GM23248 (cell line): ENCODE data around the gene CYP51A1.

Experiments
- EZH2 ChIP-seq: fragments of 200-600 bp; sonication (generic); IDR thresholded peaks from 2 replicates; pipeline ENCODE4 v1.6.1; 2018; ENCODE audit warnings: antibody characterized with exemption, mild to moderate bottlenecking; ENCODE audit not compliant: insufficient read depth, poor library complexity, severe bottlenecking
- EZH2phosphoT487 ChIP-seq: fragments of 200-600 bp; sonication (generic); IDR thresholded peaks from 2 replicates; pipeline ENCODE4 v1.6.1; 2018; ENCODE audit warnings: antibody characterized with exemption, moderate library complexity, mild to moderate bottlenecking, low read depth; ENCODE audit not compliant: insufficient read depth

DNA sequence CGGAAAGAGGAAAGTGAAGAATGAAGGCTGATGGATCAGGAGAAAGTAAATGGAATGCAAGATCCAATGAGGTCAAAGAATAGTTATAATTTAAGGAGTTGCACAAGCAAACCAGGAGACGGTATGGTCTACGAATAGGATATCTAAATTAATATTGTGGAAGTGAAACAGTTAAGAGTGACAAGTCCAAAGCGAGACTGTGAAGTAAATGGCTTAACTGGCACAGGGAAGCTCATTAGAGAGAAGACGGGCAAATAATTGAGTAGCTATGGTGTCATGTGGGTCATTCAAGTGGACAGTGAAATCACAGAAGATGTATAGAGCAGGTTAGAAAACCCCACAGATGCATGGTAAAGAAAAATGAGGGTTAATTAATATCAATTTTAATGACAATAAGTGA is 3.2 kb downstream of the CYP51A1 start:
- TF ChIP-seq EZH2 (no peak), EZH2phosphoT487 (no peak)
